Stimulated activated naive B cell treated with anti-CD40 and anti-IgM and Interleukin-4, amounts not matched to agents 10 μg/mL and 1 μg/mL and 100 μg/mL, for 72 hours (primary cell): ENCODE data around the gene GPATCH4.
A peak's percentile ranks its signal among the peaks of the same experiment; 100 is the strongest.

Experiments used
- ATAC-seq, 2 donors: fragments of 150-1000 bp; cut with Tn5 transposase; replicated peaks; 2 replicates each; pipeline ENCODE4 v1.10.0; 2021; ENCODE audit warnings: moderate library complexity in 1 of 2
- DNase-seq: peaks from one replicate; pipeline ENCODE4 v3.0.0; 2021
- H3K27ac Mint-ChIP-seq: one replicate; pipeline ENCODE4 v1.8.0; 2022; ENCODE audit warnings: mild to moderate bottlenecking, mixed read lengths
- H3K27me3 Mint-ChIP-seq, 2 donors: one replicate each; pipeline ENCODE4 v1.8.0; 2022; ENCODE audit warnings: mixed read lengths in 2 of 2
- H3K36me3 Mint-ChIP-seq, 2 donors: one replicate each; pipeline ENCODE4 v1.8.0; 2022; ENCODE audit warnings: mixed read lengths in 2 of 2, mild to moderate bottlenecking in 1 of 2
- H3K4me1 Mint-ChIP-seq, 2 donors: one replicate each; pipeline ENCODE4 v1.8.0; 2022; ENCODE audit warnings: mixed read lengths in 2 of 2, mild to moderate bottlenecking in 1 of 2
- H3K4me3 Mint-ChIP-seq, 2 donors: one replicate each; pipeline ENCODE4 v1.8.0; 2022; ENCODE audit warnings: mild to moderate bottlenecking in 2 of 2, mixed read lengths in 2 of 2, moderate library complexity in 1 of 2
- H3K9me3 Mint-ChIP-seq, 2 donors: one replicate each; pipeline ENCODE4 v1.8.0; 2022; ENCODE audit warnings: mixed read lengths in 2 of 2, mild to moderate bottlenecking in 1 of 2

The GPATCH4 gene

GRCh38 chr1:156586323-156586722 lies 15.0 kb downstream of the GPATCH4 start:
- Mint-ChIP-seq H3K27me3 (no peaks in the 10 kb centered on the region), H3K9me3 (no peaks in the 10 kb centered on the region), H3K4me3 (no peak overlapping the region), H3K36me3 (peaks cover 10 to 21% of the 10 kb centered on the region in 2 donors), H3K27ac (no peak overlapping the region), H3K4me1 (peaks cover 28 to 47% of the 10 kb centered on the region in 2 donors)
- ATAC-seq (no peak), DNase-seq (no peak)

DNA sequence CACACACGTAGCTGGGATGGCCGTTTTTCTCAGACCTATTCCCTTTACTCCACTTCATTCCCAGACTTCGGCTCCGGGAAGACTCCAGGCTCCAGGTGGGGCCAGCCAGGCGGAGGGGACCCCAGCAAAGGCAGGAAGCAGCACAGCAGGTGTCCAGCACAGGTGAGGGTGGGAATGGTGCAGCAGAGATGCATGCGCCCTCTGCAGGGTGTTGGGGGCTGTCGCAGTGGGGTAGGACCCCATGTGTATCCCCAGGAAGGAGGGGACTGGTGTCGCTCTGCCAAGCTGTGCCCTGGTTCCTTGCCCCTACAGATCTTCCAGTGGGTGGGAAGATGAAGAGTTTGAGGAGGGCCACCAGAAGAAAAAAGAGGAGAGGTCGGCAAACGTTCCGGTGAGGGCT lies 16.5 kb downstream of the GPATCH4 start:
- H3K27ac Mint-ChIP-seq: no peak overlapping the region
- no peak overlapping the region for H3K4me3 Mint-ChIP-seq
- H3K9me3 Mint-ChIP-seq: no peaks in the 10 kb centered on the region
- DNase-seq: no peak
- H3K27me3 Mint-ChIP-seq: no peaks in the 10 kb centered on the region
- peaks cover 29 to 43% of the 10 kb centered on the region in 2 donors for H3K4me1 Mint-ChIP-seq
- H3K36me3 Mint-ChIP-seq: peaks cover 10 to 21% of the 10 kb centered on the region in 2 donors
- no peak for ATAC-seq

- no peaks in the 10 kb centered on the region for H3K27me3 Mint-ChIP-seq
- peak overlapping the region; percentile 66 for H3K27ac Mint-ChIP-seq
- peaks cover 10 to 21% of the 10 kb centered on the region in 2 donors for H3K36me3 Mint-ChIP-seq
- ATAC-seq: peak; percentile 33 to 36
- DNase-seq: peak; percentile 56
- H3K4me3 Mint-ChIP-seq: peak overlapping the region; percentile 82 to 85
- peaks cover 29 to 43% of the 10 kb centered on the region in 2 donors for H3K4me1 Mint-ChIP-seq
- no peaks in the 10 kb centered on the region for H3K9me3 Mint-ChIP-seq
Observed at GRCh38 chr1:156583821-156584622, 17.3 kb downstream of the GPATCH4 start.

DNA sequence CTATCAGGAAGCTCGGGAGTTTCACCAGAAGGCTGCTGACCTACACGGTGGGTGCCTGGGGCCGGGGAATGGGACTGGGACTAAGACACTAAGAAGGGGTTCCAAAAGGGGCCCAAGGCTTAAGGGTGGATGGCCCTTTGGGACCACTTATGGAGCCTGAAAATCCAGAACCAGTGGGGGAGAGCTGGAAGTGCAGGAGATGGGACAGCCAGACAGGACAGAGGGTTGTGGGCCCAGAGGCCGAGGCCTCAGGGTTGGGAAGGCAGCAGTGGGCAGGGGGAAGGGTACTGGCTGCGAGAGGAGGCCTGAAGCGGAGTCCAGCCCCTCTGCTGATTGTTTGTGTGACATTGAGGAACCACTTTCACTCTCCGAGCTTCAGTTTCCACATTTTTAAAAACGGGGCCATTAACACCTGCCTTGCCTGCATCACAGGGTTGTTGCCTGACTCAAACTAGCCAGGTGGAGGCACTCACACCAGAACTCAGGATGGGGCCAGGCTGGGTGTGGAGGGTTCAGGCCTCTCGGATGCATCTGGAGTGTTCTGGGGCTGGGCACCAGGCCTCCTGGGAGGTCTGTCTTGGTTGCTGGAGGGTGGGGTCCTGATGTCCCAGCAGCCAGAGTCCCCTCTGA lies 18.8 kb downstream of the GPATCH4 start:
- no peaks in the 10 kb centered on the region for H3K9me3 Mint-ChIP-seq
- ATAC-seq: peak; percentile 75 to 77
- H3K36me3 Mint-ChIP-seq: peaks cover 10 to 21% of the 10 kb centered on the region in 2 donors
- DNase-seq: peak; percentile 33
- peak overlapping the region; percentile 82 to 85 for H3K4me3 Mint-ChIP-seq
- peak overlapping the region; percentile 94 for H3K27ac Mint-ChIP-seq
- H3K4me1 Mint-ChIP-seq: peaks cover 29 to 49% of the 10 kb centered on the region in 2 donors
- no peaks in the 10 kb centered on the region for H3K27me3 Mint-ChIP-seq

GRCh38 chr1:156581661-156582387 lies 19.5 kb downstream of the GPATCH4 start:
- H3K27me3 Mint-ChIP-seq: no peaks in the 10 kb centered on the region
- peak; percentile 74 to 83 for ATAC-seq
- peak overlapping the region; percentile 94 for H3K27ac Mint-ChIP-seq
- DNase-seq: peak; percentile 29
- H3K4me3 Mint-ChIP-seq: peak overlapping the region; percentile 82 to 85
- no peaks in the 10 kb centered on the region for H3K9me3 Mint-ChIP-seq
- peaks cover 29 to 49% of the 10 kb centered on the region in 2 donors for H3K4me1 Mint-ChIP-seq
- peaks cover 10 to 21% of the 10 kb centered on the region in 2 donors for H3K36me3 Mint-ChIP-seq

DNA sequence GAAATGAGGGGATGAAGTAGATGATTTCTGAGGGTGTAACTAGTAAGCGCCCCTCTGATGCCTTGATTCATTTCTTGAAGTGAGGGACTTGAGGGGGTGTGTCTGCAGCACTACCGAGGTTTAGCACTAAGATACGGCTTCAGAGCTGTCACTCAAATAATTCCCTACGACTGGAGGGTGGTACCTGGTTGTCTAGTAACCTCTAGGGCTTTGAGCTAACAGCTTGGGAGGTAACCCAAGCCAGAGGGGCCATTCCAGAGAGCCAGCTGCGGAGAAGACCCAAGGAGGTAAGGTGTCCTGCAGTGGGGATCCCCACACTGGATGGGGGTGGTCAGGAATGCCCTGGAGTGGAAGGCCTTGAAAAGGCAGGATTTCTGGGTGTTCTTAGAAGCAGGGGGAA lies 21.8 kb downstream of the GPATCH4 start, which contains the start of gene TTC24:
Gene TTC24 (plus strand): TSS at position 252 of the 400 bp plus-strand sequence. CDS start 1,642 bp downstream, outside the sequence.
- ATAC-seq (no peak), DNase-seq (no peak)
- Mint-ChIP-seq H3K4me1 (peaks cover 25 to 45% of the 10 kb centered on the region in 2 donors), H3K27ac (no peak within 1 kb of the TSS), H3K36me3 (peaks cover under 1 to 4% of the 10 kb centered on the region in 2 donors), H3K4me3 (peak within 1 kb of the TSS in 1 of 2 donors; percentile 11), H3K27me3 (no peaks in the 10 kb centered on the region), H3K9me3 (no peaks in the 10 kb centered on the region)

DNA sequence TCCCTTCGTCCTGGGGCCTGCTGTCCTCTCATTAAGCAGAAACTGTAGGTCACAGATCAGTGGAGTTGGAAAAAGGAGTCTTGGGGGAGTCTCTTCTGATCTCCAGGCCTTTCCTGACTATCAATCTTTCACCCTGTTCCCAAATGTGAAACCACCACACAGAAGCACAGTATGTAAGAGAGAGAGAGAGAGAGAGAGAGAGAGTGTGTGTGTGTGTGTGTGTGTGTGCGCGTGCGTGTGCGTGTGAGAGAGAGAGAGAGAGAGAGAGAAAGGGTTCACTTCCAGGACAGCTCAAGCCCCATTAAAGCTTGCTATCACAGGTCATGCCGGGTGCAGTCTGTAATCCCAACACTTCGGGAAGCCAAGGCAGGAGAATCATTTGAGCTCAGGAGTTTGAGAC lies 23.2 kb downstream of the GPATCH4 start:
- Mint-ChIP-seq H3K9me3 (no peaks in the 10 kb centered on the region), H3K36me3 (peaks cover 0 to 4% of the 10 kb centered on the region in 2 donors), H3K27ac (no peak overlapping the region), H3K4me1 (peaks cover 18 to 31% of the 10 kb centered on the region in 2 donors), H3K27me3 (peaks cover under 1 to 3% of the 10 kb centered on the region in 2 donors), H3K4me3 (no peak overlapping the region)
- ATAC-seq (no peak), DNase-seq (no peak)

GRCh38 chr1:156577550-156577949 lies 23.7 kb downstream of the GPATCH4 start:
- no peaks in the 10 kb centered on the region for H3K9me3 Mint-ChIP-seq
- DNase-seq: no peak
- H3K36me3 Mint-ChIP-seq: peaks cover 0 to 1% of the 10 kb centered on the region in 2 donors
- H3K4me1 Mint-ChIP-seq: peaks cover 17 to 31% of the 10 kb centered on the region in 2 donors
- ATAC-seq: no peak
- H3K27ac Mint-ChIP-seq: no peak overlapping the region
- no peak overlapping the region for H3K4me3 Mint-ChIP-seq
- H3K27me3 Mint-ChIP-seq: peaks cover 5 to 8% of the 10 kb centered on the region in 2 donors

GRCh38 chr1:156574039-156574633 lies 27.1 kb downstream of the GPATCH4 start:
- no peak for DNase-seq
- H3K4me3 Mint-ChIP-seq: no peak overlapping the region
- peaks cover 21% of the 10 kb centered on the region in 2 donors for H3K27me3 Mint-ChIP-seq
- no peak for ATAC-seq
- H3K36me3 Mint-ChIP-seq: peaks cover 0 to 3% of the 10 kb centered on the region in 2 donors
- H3K4me1 Mint-ChIP-seq: peaks cover 11 to 22% of the 10 kb centered on the region in 2 donors
- no peak overlapping the region for H3K27ac Mint-ChIP-seq
- no peaks in the 10 kb centered on the region for H3K9me3 Mint-ChIP-seq

- Mint-ChIP-seq H3K4me1 (peaks cover 11 to 16% of the 10 kb centered on the region in 2 donors), H3K36me3 (peaks cover 0 to 3% of the 10 kb centered on the region in 2 donors), H3K4me3 (peak overlapping the region; percentile 87 to 90), H3K9me3 (no peaks in the 10 kb centered on the region), H3K27ac (peak overlapping the region; percentile 44), H3K27me3 (peaks cover 21% of the 10 kb centered on the region in 2 donors)
- DNase-seq (no peak), ATAC-seq (peak in 1 of 2 donors; percentile 2)
Observed at GRCh38 chr1:156572663-156573018, 28.6 kb downstream of the GPATCH4 start.

GRCh38 chr1:156571919-156572662 lies 29.2 kb downstream of the GPATCH4 start, which contains the start of gene IQGAP3:
TSS of gene IQGAP3 (minus strand) at chr1:156572565. CDS start at chr1:156572529, 36 bp downstream.
- H3K27me3 Mint-ChIP-seq: peaks cover 21% of the 10 kb centered on the region in 2 donors
- H3K36me3 Mint-ChIP-seq: peaks cover 0 to 3% of the 10 kb centered on the region in 2 donors
- peak within 1 kb of the TSS; percentile 44 for H3K27ac Mint-ChIP-seq
- no peaks in the 10 kb centered on the region for H3K9me3 Mint-ChIP-seq
- peak within 1 kb of the TSS; percentile 87 to 90 for H3K4me3 Mint-ChIP-seq
- peak; percentile 79 for DNase-seq
- ATAC-seq: peak; percentile 97 to 98
- peaks cover 11 to 15% of the 10 kb centered on the region in 2 donors for H3K4me1 Mint-ChIP-seq

DNA sequence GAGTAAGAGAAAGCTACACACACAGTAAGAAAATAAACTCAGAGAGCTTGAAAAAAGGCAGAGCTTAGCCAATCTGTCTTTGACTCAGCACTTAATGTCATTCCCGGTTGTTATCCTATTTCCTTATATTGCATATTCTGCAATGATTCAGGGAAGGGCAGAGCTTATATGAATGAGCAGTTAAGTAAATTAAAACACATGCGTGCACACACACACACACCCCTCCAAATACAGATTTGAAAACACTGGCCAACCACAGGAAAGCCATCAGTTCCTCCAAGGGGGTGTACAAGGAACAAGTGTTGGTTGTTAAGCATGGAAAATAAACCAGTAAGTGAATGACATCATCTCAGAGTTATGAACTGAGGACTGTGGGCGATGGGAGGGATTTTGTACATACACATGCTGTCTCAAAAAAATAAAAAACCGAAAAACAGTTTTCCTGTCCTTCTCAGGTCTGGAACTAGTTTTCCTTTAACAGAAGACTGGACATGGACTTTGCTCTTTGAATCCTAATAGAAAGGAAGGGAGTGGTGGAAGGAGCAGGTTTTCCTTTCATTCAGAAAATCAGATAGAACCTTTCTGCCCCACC lies 29.9 kb downstream of the GPATCH4 start:
- H3K9me3 Mint-ChIP-seq: no peaks in the 10 kb centered on the region
- peaks cover 11 to 15% of the 10 kb centered on the region in 2 donors for H3K4me1 Mint-ChIP-seq
- no peak for DNase-seq
- H3K27ac Mint-ChIP-seq: no peak overlapping the region
- peak overlapping the region; percentile 87 to 90 for H3K4me3 Mint-ChIP-seq
- H3K36me3 Mint-ChIP-seq: peaks cover 0 to 3% of the 10 kb centered on the region in 2 donors
- H3K27me3 Mint-ChIP-seq: peaks cover 21% of the 10 kb centered on the region in 2 donors
- ATAC-seq: peak; percentile 31 to 33

DNA sequence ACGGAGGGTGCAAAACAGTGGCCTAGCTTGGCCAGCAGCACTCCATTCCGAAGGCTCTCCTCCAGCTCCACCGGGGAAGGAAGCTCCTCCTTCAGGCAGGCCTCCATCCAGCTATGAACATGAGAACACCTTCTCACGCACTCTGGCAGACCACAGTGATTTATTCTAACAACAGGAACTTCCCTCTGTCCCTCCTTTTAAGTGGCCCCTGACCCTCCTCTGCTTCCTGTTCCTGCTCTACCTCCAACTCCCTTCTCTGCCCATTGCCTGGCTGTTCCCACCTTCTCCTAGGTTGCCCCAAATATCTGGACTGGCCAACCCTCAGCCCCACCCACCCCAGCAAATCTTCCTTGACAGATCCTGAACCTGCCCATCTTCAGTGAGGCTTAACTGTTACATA lies 34.8 kb downstream of the GPATCH4 start:
- Mint-ChIP-seq H3K27me3 (peaks cover 8 to 10% of the 10 kb centered on the region in 2 donors), H3K4me1 (peaks cover 0 to 3% of the 10 kb centered on the region in 2 donors), H3K27ac (no peak overlapping the region), H3K9me3 (no peaks in the 10 kb centered on the region), H3K4me3 (no peak overlapping the region), H3K36me3 (no peaks in the 10 kb centered on the region)
- no peak for DNase-seq
- no peak for ATAC-seq
